ENCODE results near the gene C1orf174. TPM values are rescaled to one million over a fixed set of nuclear protein-coding genes. Genes with fewer than 3 reads are reported as not detected.

Gene C1orf174
- total RNA-seq, 1 experiment from 2014 or later, result 41.2 TPM

DNA sequence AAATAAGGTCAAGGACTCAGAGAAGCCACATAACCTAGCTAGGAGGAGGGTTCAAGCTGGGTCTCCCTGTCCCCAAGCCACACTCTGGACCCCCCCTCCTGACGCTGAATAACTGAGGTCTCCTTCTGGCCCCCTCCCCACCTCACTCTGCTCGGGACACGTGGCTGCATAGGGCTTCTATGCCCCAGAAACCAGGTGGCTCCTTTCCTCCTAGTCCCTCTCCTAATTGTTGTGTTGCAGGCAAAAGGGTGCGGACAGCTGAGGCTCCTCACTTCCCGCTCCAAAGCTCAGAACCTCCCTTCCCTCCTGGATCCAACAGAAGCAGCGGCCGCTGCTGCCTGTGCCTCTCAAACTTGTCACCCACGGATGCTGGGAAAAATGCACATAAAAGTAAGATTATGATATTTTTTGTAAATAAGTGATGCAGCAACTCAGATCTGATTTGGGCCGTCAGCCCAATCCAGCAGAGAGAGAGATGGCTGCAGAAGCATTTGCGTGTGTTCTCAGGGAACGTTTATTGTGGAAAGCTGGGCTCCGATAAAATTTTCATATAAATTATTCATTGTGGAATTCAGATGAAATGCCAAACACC lies 40.8 kb upstream of the C1orf174 start:
- intact Hi-C loops (cut with micrococcal nuclease; ENCODE audit: unreplicated experiment), result no loop called here
- Histone ChIP-seq H3K36me3 (ENCODE audit: control insufficient read depth, insufficient read depth, low read length) (no peaks in the 10 kb centered on the region), H3K4me3 (ENCODE audit: low read depth in 2 of 2, low read length in 2 of 2) (no peak overlapping the region), H3K27me3 (ENCODE audit: control insufficient read depth, insufficient read depth, low read length) (peaks cover 3% of the 10 kb centered on the region; the same call in 1 of the 2 replicates), H3K9me3 (ENCODE audit: control insufficient read depth, insufficient read depth, low read depth, low read length) (peaks cover 4% of the 10 kb centered on the region; the same call in 1 of the 2 replicates), H3K27ac (ENCODE audit: low read length) (no peak overlapping the region), H3K4me1 (ENCODE audit: control insufficient read depth, insufficient read depth, low read length) (no peaks in the 10 kb centered on the region)
- ChIA-PET CTCF (no interaction called here), POLR2A (no interaction called here)
- BruUV-seq (replicated peaks), result no TSS peak
- no peak for TF ChIP-seq SIN3A (IDR thresholded peaks at IDR 0.05; ENCODE audit: borderline replicate concordance, insufficient read depth, low read depth, low read length)
- TF ChIP-seq, protein P1, sequence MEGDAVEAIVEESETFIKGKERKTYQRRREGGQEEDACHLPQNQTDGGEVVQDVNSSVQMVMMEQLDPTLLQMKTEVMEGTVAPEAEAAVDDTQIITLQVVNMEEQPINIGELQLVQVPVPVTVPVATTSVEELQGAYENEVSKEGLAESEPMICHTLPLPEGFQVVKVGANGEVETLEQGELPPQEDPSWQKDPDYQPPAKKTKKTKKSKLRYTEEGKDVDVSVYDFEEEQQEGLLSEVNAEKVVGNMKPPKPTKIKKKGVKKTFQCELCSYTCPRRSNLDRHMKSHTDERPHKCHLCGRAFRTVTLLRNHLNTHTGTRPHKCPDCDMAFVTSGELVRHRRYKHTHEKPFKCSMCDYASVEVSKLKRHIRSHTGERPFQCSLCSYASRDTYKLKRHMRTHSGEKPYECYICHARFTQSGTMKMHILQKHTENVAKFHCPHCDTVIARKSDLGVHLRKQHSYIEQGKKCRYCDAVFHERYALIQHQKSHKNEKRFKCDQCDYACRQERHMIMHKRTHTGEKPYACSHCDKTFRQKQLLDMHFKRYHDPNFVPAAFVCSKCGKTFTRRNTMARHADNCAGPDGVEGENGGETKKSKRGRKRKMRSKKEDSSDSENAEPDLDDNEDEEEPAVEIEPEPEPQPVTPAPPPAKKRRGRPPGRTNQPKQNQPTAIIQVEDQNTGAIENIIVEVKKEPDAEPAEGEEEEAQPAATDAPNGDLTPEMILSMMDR (IDR thresholded peaks at IDR 0.05), result no peak
- in situ Hi-C loops (cut with HindIII; ENCODE audit: low pct_unique_long_range_greater_than_20kb, low sequenced_read_pairs), result no loop called here
- ATAC-seq (no peak), DNase-seq (ENCODE audit: low read depth, low spot score) (no peak)

DNA sequence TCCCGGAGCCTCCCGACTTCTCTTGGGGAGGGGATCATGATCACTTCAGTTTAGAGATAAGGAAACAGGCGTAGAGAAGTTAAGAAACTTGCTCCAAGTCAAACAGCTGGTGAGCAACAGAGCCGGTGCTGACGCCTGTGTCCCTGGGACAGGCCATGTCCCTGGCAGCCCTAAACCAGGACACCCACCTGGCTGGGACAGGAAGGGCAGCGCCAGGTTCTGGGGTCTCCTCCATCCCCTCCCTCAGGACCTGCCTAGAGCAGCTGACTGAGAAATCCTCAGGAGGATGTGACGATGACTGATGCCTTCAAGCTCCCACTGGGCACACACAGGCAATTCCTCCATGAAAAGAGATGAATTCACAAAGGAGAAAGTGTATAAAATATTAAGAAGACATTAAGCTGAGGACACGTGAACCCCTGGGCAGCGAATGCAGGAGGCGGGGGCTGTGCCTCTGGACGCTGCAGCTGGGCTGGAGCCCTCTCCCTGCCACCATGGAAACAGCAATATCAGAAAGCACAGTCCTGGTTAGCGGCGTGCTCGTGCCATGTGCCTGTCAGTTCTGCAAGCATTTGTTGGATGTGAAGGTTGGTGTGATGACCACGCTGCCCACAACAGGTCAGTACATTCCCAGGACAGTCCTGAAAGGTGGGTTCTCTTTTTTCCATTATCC lies 40.1 kb upstream of the C1orf174 start:
- DNase-seq (ENCODE audit: low read depth, low spot score) (no peak), ATAC-seq (no peak)
- Histone ChIP-seq H3K27ac (ENCODE audit: low read length) (no peak overlapping the region), H3K36me3 (ENCODE audit: control insufficient read depth, insufficient read depth, low read length) (no peaks in the 10 kb centered on the region), H3K4me1 (ENCODE audit: control insufficient read depth, insufficient read depth, low read length) (no peaks in the 10 kb centered on the region), H3K27me3 (ENCODE audit: control insufficient read depth, insufficient read depth, low read length) (peaks cover 3% of the 10 kb centered on the region; the same call in 1 of the 2 replicates), H3K4me3 (ENCODE audit: low read depth in 2 of 2, low read length in 2 of 2) (no peak overlapping the region), H3K9me3 (ENCODE audit: control insufficient read depth, insufficient read depth, low read depth, low read length) (peaks cover 4% of the 10 kb centered on the region; the same call in 1 of the 2 replicates)
- in situ Hi-C loops (cut with HindIII; ENCODE audit: low pct_unique_long_range_greater_than_20kb, low sequenced_read_pairs), result no loop called here
- CTCF ChIA-PET, result no interaction called here
- POLR2A ChIA-PET, result no interaction called here
- BruUV-seq (replicated peaks), result no TSS peak
- intact Hi-C loops (cut with micrococcal nuclease; ENCODE audit: unreplicated experiment), result no loop called here
- TF ChIP-seq, protein P1 (IDR thresholded peaks at IDR 0.05), result no peak
- TF ChIP-seq POLR2AphosphoS5 (IDR thresholded peaks at IDR 0.05; ENCODE audit: low read depth, low read length) (no peak), TCF7L2 (IDR thresholded peaks at IDR 0.05; ENCODE audit: low read depth, low read length) (no peak), SIN3A (IDR thresholded peaks at IDR 0.05; ENCODE audit: borderline replicate concordance, insufficient read depth, low read depth, low read length) (no peak)
- TF ChIP-seq, protein P2, sequence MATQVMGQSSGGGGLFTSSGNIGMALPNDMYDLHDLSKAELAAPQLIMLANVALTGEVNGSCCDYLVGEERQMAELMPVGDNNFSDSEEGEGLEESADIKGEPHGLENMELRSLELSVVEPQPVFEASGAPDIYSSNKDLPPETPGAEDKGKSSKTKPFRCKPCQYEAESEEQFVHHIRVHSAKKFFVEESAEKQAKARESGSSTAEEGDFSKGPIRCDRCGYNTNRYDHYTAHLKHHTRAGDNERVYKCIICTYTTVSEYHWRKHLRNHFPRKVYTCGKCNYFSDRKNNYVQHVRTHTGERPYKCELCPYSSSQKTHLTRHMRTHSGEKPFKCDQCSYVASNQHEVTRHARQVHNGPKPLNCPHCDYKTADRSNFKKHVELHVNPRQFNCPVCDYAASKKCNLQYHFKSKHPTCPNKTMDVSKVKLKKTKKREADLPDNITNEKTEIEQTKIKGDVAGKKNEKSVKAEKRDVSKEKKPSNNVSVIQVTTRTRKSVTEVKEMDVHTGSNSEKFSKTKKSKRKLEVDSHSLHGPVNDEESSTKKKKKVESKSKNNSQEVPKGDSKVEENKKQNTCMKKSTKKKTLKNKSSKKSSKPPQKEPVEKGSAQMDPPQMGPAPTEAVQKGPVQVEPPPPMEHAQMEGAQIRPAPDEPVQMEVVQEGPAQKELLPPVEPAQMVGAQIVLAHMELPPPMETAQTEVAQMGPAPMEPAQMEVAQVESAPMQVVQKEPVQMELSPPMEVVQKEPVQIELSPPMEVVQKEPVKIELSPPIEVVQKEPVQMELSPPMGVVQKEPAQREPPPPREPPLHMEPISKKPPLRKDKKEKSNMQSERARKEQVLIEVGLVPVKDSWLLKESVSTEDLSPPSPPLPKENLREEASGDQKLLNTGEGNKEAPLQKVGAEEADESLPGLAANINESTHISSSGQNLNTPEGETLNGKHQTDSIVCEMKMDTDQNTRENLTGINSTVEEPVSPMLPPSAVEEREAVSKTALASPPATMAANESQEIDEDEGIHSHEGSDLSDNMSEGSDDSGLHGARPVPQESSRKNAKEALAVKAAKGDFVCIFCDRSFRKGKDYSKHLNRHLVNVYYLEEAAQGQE (IDR thresholded peaks at IDR 0.05; ENCODE audit: insufficient read depth in 1 of 2, low read depth in 2 of 2, low read length in 1 of 2), result no peak

Data from Panc1 (cell line).